A673 (cell line): ENCODE measurements around the gene KIAA0232.

Source experiments
- CTCF ChIP-seq: fragments of 300-800, 200-600 bp; sonication (generic); conservative IDR thresholded peaks from 2 replicates; pipeline ENCODE4 v1.5.1; 2017; ENCODE audit warnings: low read depth, mild to moderate bottlenecking, antibody characterized with exemption, low read length, moderate library complexity, mixed read lengths
- EZH2 ChIP-seq: fragments of 200-600 bp; sonication (generic); IDR thresholded peaks from 2 replicates; pipeline ENCODE4 v1.6.1; 2017; ENCODE audit warnings: borderline replicate concordance, low read depth, mild to moderate bottlenecking, mixed read lengths, antibody characterized with exemption, low read length; ENCODE audit not compliant: poor library complexity, severe bottlenecking

GRCh38 chr4:6734165-6734786, 48.3 kb upstream of the KIAA0232 start:
- TF ChIP-seq CTCF (no peak), EZH2 (no peak)
